Keratinocyte (primary cell): ENCODE results near the gene GLRX5. TPM values are rescaled to one million over a fixed set of nuclear protein-coding genes. Genes with fewer than 3 reads are reported as not detected.

ENCODE experiments used
- DNase-seq: peaks from one replicate; pipeline ENCODE4 v3.0.0-alpha.2; 2011; ENCODE audit warnings: low read depth, missing footprints, low spot score
- FAIRE-seq: peaks from 2 replicates; lab custom pipeline; 2011; peaks lifted over from hg19 to GRCh38; lab: Jason Lieb, UNC
- H2AFZ ChIP-seq: 2 replicates; pipeline ENCODE4 v1.6.0; 2012; ENCODE audit warnings: low read length, control low read depth, inconsistent platforms; ENCODE audit not compliant: control insufficient read depth
- H3K27ac ChIP-seq: 2 replicates; pipeline ENCODE4 v1.5.1; 2011; ENCODE audit warnings: low read length; ENCODE audit not compliant: control insufficient read depth, insufficient read depth
- H3K27me3 ChIP-seq: 3 replicates; pipeline ENCODE4 v1.6.0; 2011; ENCODE audit warnings: low read length; ENCODE audit not compliant: control insufficient read depth, insufficient read depth; ENCODE audit errors: extremely low read depth
- H3K36me3 ChIP-seq, 2 experiments: 2 replicates in 1 of 2; 3 replicates in 1 of 2; pipeline ENCODE4 v1.5.1; 2011; ENCODE audit warnings: low read length in 2 of 2, mild to moderate bottlenecking in 1 of 2; ENCODE audit not compliant: control insufficient read depth in 2 of 2, insufficient read depth in 2 of 2; ENCODE audit errors: extremely low read depth in 1 of 2
- H3K4me1 ChIP-seq: 3 replicates; pipeline ENCODE4 v1.5.1; 2011; ENCODE audit warnings: low read length; ENCODE audit not compliant: control insufficient read depth, insufficient read depth; ENCODE audit errors: extremely low read depth
- H3K4me2 ChIP-seq: 3 replicates; pipeline ENCODE4 v1.6.0; 2011; ENCODE audit warnings: low read depth, low read length; ENCODE audit not compliant: control insufficient read depth, insufficient read depth; ENCODE audit errors: extremely low read depth
- H3K4me3 ChIP-seq, 3 experiments: fragments of 200-600 bp in 1 of 3; sonication (generic) in 1 of 3; 2 replicates in 2 of 3; 3 replicates in 1 of 3; pipeline ENCODE4 v1.5.1; 2011 to 2016; ENCODE audit warnings: low read length in 3 of 3, mild to moderate bottlenecking in 3 of 3, control low read depth in 2 of 3, inconsistent platforms in 1 of 3, low read depth in 1 of 3, mixed read lengths in 1 of 3, mixed run types in 1 of 3, moderate library complexity in 1 of 3; ENCODE audit not compliant: control insufficient read depth in 2 of 3, insufficient read depth in 2 of 3; ENCODE audit errors: extremely low read depth in 1 of 3
- H3K79me2 ChIP-seq: 2 replicates; pipeline ENCODE4 v1.6.0; 2012; ENCODE audit warnings: low read length; ENCODE audit not compliant: control insufficient read depth, insufficient read depth
- H3K9ac ChIP-seq: 3 replicates; pipeline ENCODE4 v1.6.0; 2011; ENCODE audit warnings: low read length; ENCODE audit not compliant: control insufficient read depth, insufficient read depth; ENCODE audit errors: extremely low read depth
- H3K9me1 ChIP-seq: 3 replicates; pipeline ENCODE4 v1.6.0; 2011; ENCODE audit warnings: low read length; ENCODE audit not compliant: control insufficient read depth, insufficient read depth; ENCODE audit errors: extremely low read depth
- H3K9me3 ChIP-seq: 2 replicates; pipeline ENCODE4 v1.5.1; 2012; ENCODE audit warnings: low read depth, low read length; ENCODE audit not compliant: control insufficient read depth
- H4K20me1 ChIP-seq: 3 replicates; pipeline ENCODE4 v1.6.0; 2011; ENCODE audit warnings: low read length; ENCODE audit not compliant: control insufficient read depth, insufficient read depth; ENCODE audit errors: extremely low read depth
- EZH2 ChIP-seq: IDR thresholded peaks from one replicate; pipeline ENCODE4 v1.6.1; 2012; ENCODE audit warnings: inconsistent platforms, mild to moderate bottlenecking, low read length, moderate library complexity
- dilution Hi-C: fragments of 300-500 bp; cut with MboI; formaldehyde crosslinking; loops from one replicate; pipeline ENCODE4 v1.7.0; 2020; ENCODE audit warnings: low sequenced_read_pairs; ENCODE audit not compliant: extremely low pct_ligation_motif_present
- polyA plus RNA-seq, 5 experiments: library from polyadenylated mRNA; depleted of rRNA in 3 of 5; stranded (reverse) in 3 of 5; stranded (forward) in 1 of 5; unstranded in 1 of 5; fragments of >200 nt; gene quantifications; 1 replicate in 1 of 5; 2 replicates in 3 of 5; 3 replicates in 1 of 5; pipeline versions ENCODE4 v1.2.1 to v1.2.3, GENCODE V29; 2011 to 2012; ENCODE audit warnings: missing spikeins in 2 of 5, low read depth in 1 of 5, low replicate concordance in 1 of 5
- TF ChIP-seq, protein P1 (sequence below), 3 experiments: IDR thresholded peaks in 1 of 3; conservative IDR thresholded peaks in 1 of 3; optimal IDR thresholded peaks in 1 of 3; 2 replicates in 2 of 3; 3 replicates in 1 of 3; pipeline versions ENCODE3 to v1.5.1; 2011; ENCODE audit warnings: low read length in 3 of 3, mild to moderate bottlenecking in 3 of 3, moderate library complexity in 2 of 3, control low read depth in 1 of 3, inconsistent platforms in 1 of 3; ENCODE audit not compliant: insufficient read depth in 2 of 3; ENCODE audit errors: extremely low read depth in 1 of 3

Gene GLRX5
- polyA plus RNA-seq, 1 donor (not counting 4 experiments of a cell fraction or from before 2014, with no cell fraction given) = 60.9 TPM

DNA sequence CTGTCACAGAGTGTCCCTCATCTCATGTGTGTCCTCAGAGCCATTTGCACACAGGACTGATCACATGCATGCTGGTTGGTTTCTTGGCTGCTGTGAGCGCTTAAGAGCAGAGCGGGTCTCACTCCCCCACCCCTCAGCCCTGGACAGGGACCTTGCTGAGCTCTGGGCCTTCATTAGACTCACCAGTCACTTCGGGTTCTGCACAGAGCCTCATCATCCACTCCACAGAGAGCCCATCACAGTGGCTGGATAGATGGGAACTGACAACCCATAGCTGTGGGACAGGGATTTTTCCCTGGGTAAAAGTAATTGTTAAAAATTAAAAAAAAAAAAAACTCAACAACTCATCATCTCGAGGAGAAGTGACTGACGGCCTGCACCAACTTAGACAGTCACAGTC lies 8.2 kb downstream of the GLRX5 start:
- Histone ChIP-seq H3K27ac (no peak overlapping the region), H3K27me3 (no peaks in the 10 kb centered on the region), H3K9me1 (peaks cover 3% of the 10 kb centered on the region), H3K79me2 (peaks cover 45% of the 10 kb centered on the region), H3K4me1 (peaks cover 21% of the 10 kb centered on the region), H2AFZ (no peak overlapping the region), H3K9ac (no peak overlapping the region), H3K4me3 (no peak overlapping the region), H3K36me3 (no peaks in the 10 kb centered on the region), H3K4me2 (no peak overlapping the region), H3K9me3 (peaks cover 4% of the 10 kb centered on the region), H4K20me1 (no peaks in the 10 kb centered on the region)
- TF ChIP-seq, protein P1, sequence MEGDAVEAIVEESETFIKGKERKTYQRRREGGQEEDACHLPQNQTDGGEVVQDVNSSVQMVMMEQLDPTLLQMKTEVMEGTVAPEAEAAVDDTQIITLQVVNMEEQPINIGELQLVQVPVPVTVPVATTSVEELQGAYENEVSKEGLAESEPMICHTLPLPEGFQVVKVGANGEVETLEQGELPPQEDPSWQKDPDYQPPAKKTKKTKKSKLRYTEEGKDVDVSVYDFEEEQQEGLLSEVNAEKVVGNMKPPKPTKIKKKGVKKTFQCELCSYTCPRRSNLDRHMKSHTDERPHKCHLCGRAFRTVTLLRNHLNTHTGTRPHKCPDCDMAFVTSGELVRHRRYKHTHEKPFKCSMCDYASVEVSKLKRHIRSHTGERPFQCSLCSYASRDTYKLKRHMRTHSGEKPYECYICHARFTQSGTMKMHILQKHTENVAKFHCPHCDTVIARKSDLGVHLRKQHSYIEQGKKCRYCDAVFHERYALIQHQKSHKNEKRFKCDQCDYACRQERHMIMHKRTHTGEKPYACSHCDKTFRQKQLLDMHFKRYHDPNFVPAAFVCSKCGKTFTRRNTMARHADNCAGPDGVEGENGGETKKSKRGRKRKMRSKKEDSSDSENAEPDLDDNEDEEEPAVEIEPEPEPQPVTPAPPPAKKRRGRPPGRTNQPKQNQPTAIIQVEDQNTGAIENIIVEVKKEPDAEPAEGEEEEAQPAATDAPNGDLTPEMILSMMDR (optimal IDR thresholded peaks at IDR 0.05 in 1 of 3, IDR thresholded peaks at IDR 0.05 in 1 of 3, conservative IDR thresholded peaks at IDR 0.05 in 1 of 3; ENCODE audit: extremely low read depth in 1 of 3, insufficient read depth in 2 of 3, low read length in 3 of 3) = no peak
- TF ChIP-seq EZH2 = no peak
- DNase-seq = no peak
- dilution Hi-C loops = no loop called here
- FAIRE-seq = no peak

DNA sequence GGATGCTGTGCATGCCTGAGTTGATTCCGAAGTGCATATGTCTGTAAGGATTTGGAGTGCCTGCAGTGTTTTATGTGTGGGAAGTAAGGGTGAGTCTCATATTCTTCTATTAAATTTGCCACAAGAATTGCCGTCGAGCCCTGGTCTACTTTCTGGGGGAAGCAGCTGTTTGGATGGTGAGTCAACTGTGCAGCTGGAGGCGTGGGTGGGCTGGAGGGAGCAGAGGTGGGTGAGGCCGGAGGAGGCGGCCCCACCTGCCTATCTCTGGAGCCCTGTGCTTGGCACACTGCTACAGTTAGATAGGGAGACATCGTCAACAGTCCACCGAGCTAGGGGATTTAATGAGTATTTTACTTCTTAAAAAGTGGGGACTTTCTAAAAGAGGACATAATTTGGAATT lies 9.7 kb downstream of the GLRX5 start:
- Histone ChIP-seq H3K9me1 (peaks cover 3% of the 10 kb centered on the region), H3K4me1 (peaks cover 21% of the 10 kb centered on the region), H3K27ac (no peak overlapping the region), H2AFZ (no peak overlapping the region), H3K79me2 (peaks cover 30% of the 10 kb centered on the region), H3K36me3 (no peaks in the 10 kb centered on the region), H3K9ac (no peak overlapping the region), H3K4me2 (no peak overlapping the region), H4K20me1 (no peaks in the 10 kb centered on the region), H3K27me3 (no peaks in the 10 kb centered on the region), H3K9me3 (peaks cover 4% of the 10 kb centered on the region), H3K4me3 (no peak overlapping the region)
- DNase-seq (no peak), FAIRE-seq (no peak)
- dilution Hi-C loops = no loop called here
- TF ChIP-seq, protein P1 (optimal IDR thresholded peaks at IDR 0.05 in 1 of 3, IDR thresholded peaks at IDR 0.05 in 1 of 3, conservative IDR thresholded peaks at IDR 0.05 in 1 of 3; ENCODE audit: extremely low read depth in 1 of 3, insufficient read depth in 2 of 3, low read length in 3 of 3) = no peak
- TF ChIP-seq EZH2 = no peak
